ENCODE measurements around the gene HOGA1.
"Not testable (repeated sequence)": the region's sequence is repeated elsewhere in the genome, so short reads cannot be mapped to it uniquely, and the experiment has no call there.

Gene HOGA1

GRCh38 chr10:97555541-97555940 is 28.6 kb upstream of the HOGA1 start:
- not testable (repeated sequence) for DNase-seq

DNA sequence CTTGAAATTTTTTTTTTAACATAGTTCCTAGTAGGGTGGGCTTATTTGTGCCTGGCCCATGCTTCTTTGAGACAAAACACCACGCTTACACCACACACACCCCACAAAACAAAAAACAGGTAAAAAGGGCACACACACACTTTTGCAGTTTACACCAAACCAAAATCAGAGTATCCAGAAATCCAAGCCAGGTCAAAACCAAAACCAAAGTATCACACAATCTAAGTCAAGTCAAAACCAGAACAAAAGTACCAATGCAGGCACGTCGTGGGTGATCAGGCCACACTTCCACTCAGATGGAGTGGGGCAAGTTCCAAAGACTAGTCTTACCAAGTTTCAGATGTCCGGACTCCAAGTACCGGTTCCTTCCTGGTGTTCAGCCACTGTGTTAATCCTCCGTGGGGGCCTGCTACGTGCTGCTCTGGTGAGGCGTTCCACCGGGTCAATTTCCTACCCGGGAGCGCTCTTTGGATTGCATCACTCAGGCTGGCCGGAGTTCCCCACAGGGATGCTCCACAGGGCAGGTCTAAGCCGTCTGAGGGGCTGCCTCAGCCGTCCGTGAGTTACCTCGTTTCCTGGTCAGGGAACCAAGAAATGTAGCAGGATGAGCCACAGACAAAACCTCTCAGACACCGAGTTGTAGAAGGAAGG is 23.3 kb upstream of the HOGA1 start:
- DNase-seq, result not testable (repeated sequence)

DNA sequence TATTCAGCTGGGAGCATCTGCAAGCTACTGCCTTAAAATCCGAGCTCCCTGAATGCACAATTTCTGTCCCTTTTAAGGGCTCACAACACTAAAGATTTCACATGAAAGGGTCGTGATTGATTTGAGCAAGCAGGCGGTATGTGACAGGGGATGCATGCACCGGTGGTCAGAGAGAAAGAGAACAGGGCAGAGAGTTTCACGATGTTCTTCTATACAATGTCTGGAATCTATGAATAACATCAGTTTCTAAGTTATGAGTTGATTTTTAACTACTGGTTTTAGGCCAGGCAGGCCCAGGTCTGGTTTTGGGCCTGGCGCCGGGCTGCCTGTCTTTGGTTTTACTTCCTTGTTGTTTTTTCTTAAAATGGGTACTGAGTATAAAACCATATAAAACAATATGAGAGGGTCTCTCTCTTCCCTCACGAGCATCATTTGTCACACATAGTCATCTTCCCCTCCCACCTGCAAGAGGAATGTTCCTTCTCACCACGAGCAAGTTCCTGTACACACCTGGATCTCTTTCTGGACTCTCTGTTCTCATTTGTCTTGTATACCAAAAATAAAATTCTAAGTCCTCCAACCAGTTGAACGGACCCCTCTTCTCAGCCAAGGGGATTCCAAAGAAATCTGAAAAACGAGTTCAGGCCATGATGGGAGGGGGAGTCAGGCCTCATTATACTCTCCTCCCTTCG is 22.7 kb upstream of the HOGA1 start:
- DNase-seq, result not testable (repeated sequence)

- DNase-seq, result not testable (repeated sequence)
Observed at GRCh38 chr10:97562329-97562728, 21.9 kb upstream of the HOGA1 start.

DNA sequence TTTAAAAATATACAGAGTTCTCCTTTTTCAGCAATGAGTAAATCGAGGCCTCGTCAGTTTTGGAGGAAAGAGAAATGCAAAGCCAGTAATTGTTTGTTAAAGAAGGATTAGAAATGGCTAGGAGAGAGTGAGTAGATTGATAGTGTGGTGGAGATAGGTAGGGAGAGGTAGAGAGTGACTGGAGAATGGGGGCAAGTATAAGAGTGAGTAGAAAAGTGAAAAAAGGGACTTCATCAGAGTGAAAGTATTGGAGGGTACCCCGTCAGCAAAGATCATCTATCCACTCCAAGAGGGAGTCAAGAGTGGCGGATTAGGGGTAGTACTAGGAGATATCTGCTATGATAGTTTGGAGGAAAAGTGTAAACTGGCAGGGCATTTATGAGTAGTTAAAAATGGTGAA is 20.9 kb upstream of the HOGA1 start:
- DNase-seq, result no peak

- DNase-seq, result no peak
Observed at GRCh38 chr10:97564776-97565175, 19.4 kb upstream of the HOGA1 start.

DNA sequence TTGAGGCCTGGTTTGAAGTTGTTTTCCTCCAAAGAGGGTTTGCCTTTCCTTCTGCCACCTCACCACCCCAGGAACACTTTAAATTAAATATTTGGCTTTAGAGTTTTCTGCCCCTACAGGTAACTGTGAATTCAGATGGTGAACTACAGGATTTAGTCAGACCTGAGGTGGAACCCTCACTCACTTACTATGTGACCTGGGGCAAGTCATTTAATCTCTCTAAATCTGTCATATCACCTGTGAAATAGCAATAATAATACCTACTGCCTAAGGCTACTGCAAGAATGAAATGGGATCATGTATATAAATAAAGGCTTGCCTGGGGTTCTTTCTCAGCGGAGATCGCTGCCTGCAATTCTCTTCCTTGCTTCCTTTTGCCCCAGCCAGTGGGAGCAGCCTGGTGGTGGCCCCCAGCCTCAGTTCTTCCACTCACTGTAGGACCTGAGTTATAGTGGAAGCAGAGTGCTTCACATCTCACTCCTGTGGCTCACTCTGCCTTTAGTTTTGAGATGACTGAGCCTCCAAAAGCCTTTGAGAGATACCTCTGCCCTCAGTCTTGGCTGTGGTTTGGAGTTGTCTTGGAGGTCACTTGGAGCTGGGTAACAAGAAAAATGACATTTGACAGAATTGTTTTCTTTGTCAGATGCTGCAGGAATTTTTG is 17.7 kb upstream of the HOGA1 start:
- no peak for DNase-seq

DNA sequence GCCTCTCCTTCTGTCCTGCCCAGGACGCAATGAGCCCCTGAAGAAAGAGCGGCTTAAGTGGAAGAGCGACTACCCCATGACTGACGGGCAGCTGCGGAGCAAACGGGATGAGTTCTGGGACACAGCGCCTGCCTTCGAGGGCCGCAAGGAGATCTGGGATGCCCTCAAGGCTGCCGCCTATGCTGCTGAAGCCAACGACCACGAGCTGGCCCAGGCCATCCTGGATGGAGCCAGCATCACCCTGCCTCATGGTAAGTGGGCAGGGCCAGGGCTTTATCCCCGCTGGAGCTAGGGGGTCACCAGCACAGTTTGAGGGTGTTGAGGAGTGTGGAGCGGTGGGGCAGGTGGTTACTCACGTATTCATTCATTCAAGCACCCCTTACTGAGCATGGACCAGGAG is 16.3 kb upstream of the HOGA1 start:
- DNase-seq, result no peak

DNA sequence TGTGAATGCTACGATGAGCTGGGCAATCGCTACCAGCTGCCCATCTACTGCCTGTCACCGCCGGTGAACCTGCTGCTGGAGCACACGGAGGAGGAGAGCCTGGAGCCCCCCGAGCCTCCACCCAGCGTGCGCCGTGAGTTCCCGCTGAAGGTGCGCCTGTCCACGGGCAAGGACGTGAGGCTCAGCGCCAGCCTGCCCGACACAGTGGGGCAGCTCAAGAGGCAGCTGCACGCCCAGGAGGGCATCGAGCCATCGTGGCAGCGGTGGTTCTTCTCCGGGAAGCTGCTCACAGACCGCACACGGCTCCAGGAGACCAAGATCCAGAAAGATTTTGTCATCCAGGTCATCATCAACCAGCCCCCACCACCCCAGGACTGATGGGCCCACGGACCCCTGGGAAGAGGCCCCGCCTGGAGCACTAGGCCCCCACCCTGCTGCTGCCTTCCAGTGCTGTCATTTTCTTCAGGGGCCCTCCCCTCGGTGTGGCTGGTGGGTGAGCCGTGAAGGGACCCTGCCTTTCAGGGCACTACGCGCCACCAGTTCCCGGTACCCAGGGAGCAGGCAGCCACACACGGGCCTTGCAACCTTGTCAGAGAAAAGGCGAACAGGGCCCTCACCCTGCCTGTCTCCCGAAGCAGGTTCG is 13.9 kb upstream of the HOGA1 start:
- no peak for DNase-seq

DNA sequence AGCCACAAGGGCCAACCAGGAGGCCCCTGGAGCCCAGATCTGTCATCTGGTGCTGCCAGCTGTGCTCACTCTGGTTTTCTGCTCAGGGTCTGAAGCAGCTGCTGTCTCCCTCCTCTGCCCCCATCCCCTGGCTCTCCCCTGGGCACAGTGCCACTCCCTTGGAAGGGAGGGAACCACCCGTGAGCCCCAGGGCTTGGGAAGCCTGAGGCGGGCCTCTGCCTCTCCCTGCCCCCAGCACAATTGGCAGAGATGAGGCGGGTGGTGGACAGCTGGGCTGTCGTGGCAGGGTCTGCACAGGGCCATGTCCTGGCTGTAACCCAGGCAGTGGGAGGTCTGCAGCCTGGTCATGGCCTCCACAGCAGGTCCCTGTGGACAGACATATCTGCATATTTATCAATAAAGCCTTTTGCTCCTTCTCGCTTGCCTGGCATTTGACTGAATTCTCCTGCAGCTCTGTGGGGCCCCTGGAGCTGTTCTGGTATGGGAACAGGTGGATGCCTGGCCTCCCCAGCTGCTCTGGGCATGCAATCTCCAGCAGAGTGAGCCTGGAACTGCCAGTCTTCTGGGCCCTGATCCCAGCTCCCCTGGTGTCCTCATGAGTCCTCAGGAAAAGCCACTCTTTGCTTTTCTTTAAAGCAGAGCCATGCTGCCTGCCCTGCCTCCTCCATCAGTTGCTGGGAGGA is 13.3 kb upstream of the HOGA1 start:
- no peak for DNase-seq

- no peak for DNase-seq
Observed at GRCh38 chr10:97571622-97572021, 12.6 kb upstream of the HOGA1 start.

- DNase-seq, result peak; percentile 69 to 91 (median 83)
Observed at GRCh38 chr10:97572214-97572989, 11.8 kb upstream of the HOGA1 start, which contains the start of gene ANKRD2. Gene ANKRD2 (plus strand): TSS chr10:97572779. CDS start chr10:97572789, 10 bp downstream.

DNA sequence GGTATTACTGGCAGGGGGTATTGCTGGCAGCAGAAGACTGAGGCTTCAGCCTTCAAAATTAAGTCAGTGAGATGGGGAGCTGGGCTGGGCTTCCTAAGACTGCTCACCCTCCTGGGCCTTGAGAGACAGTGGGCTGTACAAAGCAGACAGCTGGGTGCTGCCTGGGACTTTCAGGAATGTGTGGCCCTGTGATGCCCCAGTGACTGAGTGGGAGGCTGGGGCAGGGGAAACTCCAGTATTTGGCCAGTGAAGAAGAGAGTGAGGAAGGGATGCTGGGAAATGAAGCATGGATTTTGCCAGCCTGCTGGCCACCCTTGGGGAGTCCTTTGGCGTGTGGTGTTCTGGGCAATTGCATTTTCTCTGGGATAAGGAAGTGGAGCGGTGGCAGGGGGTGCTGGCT is 11.2 kb upstream of the HOGA1 start:
- DNase-seq, result peak in 2 of 4 experiments; percentile 17 to 23

- DNase-seq, result no peak
Observed at GRCh38 chr10:97573672-97574071, 10.5 kb upstream of the HOGA1 start.

DNA sequence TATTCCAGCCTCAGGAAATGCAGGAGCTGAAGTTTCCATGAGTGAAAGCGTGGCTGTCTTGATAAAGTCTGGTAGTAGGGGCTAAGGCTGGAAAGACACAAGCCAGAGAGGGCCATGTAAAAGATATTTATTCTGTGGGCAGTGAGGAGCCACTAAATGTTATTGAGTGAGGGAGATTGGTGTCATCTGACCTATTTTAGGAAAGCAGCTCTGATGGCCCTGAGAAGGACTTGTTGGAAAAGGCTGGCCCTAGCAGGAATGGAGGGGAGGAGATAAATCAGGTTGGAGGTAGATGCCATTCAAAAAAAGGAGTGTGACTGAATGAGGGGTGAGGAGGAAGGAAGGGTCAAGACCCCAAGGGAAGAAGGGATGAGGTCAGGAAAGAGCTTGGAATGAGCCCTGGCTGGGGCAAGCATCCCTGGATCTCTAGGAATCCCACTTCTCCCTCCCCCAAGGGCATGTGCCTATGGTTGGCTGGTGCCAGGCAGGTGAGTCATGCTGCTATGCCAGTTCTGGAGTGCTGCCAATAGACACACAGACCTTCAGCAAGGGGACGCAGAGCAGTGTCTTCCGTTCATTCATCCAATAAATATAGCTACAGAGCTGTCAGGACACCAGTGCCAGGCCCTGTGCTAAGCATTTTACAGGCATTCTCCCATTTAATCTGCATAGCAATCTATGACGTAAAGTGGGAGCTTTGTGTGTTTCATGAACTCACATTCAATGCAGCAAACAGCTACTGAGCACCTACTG is 9.6 kb upstream of the HOGA1 start:
- peak in 2 of 4 experiments; percentile 21 to 36 for DNase-seq

DNA sequence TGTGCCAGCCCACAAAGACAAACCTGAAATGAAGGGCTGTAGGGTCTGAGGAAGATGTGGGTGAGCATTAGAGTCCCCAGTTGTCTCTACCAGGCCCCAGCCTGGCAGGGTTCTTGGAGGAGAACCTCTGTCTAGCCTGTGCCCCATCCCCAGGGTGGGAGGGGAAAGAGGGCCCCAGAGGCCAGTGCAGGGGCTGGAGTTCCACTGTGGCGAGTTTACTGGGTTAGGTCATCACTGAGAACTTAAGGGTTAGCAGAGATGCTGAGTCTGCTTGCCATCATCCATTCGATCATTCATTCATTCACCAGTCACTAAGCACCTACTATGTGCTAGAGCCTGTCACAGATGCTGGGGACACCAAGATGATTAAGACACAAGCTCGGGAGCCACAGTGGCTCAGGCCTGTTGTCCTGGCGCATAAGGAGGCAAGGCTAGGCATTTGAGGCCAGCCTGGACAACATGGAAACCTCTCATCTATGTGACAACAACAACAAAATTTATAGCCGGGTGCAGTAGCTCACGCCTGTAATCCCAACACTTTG is 9.0 kb upstream of the HOGA1 start:
- no peak for DNase-seq

DNA sequence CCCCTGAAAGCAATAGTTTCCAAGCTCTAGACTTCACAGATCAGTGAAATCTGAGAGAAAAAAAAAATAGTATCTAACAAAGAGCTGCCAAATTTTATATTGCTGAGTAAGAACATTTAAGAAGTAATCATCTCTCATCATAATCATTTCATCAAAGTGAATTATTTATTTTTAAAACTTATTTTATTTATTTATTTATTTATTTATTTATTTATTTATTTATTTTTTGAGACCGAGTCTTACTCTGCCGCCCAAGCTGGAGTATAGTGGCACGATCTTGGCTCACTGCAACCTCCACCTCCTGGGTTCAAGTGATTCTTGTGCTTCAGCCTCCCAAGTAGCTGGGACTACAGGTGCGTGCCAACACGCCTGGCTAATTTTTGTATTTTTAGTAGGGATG is 7.7 kb upstream of the HOGA1 start:
- DNase-seq, result not testable (repeated sequence)

GRCh38 chr10:97577701-97578100 is 6.5 kb upstream of the HOGA1 start:
- DNase-seq, result no peak

GRCh38 chr10:97578171-97578844 is 5.9 kb upstream of the HOGA1 start:
- DNase-seq, result peak in 1 of 4 experiments; percentile 6

Measured in suppressor macrophage (primary cell).